ENCODE measurements around the gene PTMA.

Gene PTMA

GRCh38 chr2:231676243-231676642 is 32.1 kb upstream of the PTMA start:
- no peak for DNase-seq (ENCODE audit: low read depth)

- DNase-seq (ENCODE audit: low read depth), result no peak
Measured at GRCh38 chr2:231677632-231678104, 30.7 kb upstream of the PTMA start.

- no peak for DNase-seq (ENCODE audit: low read depth)
Measured at GRCh38 chr2:231679908-231680284, 28.4 kb upstream of the PTMA start.

GRCh38 chr2:231680285-231680991 is 27.9 kb upstream of the PTMA start:
- DNase-seq (ENCODE audit: low read depth), result no peak

GRCh38 chr2:231680992-231681852 is 27.1 kb upstream of the PTMA start:
- no peak for DNase-seq (ENCODE audit: low read depth)

- no peak for DNase-seq (ENCODE audit: low read depth)
Measured at GRCh38 chr2:231682603-231683291, 25.6 kb upstream of the PTMA start.

- no peak for DNase-seq (ENCODE audit: low read depth)
Measured at GRCh38 chr2:231683292-231684235, 24.8 kb upstream of the PTMA start.

- no peak for DNase-seq (ENCODE audit: low read depth)
Measured at GRCh38 chr2:231684314-231685223, 23.8 kb upstream of the PTMA start.

- DNase-seq (ENCODE audit: low read depth), result no peak
Measured at GRCh38 chr2:231685349-231686191, 22.8 kb upstream of the PTMA start.

GRCh38 chr2:231686192-231687100 is 21.9 kb upstream of the PTMA start:
- DNase-seq (ENCODE audit: low read depth), result no peak

- DNase-seq (ENCODE audit: low read depth), result no peak
Measured at GRCh38 chr2:231687133-231687852, 21.0 kb upstream of the PTMA start.

GRCh38 chr2:231687961-231688360 is 20.4 kb upstream of the PTMA start:
- no peak for DNase-seq (ENCODE audit: low read depth)

GRCh38 chr2:231688719-231689118 is 19.6 kb upstream of the PTMA start:
- no peak for DNase-seq (ENCODE audit: low read depth)

GRCh38 chr2:231689124-231689893 is 19.0 kb upstream of the PTMA start:
- no peak for DNase-seq (ENCODE audit: low read depth)

- no peak for DNase-seq (ENCODE audit: low read depth)
Measured at GRCh38 chr2:231691251-231691772, 17.0 kb upstream of the PTMA start.

GRCh38 chr2:231692847-231693246 is 15.5 kb upstream of the PTMA start:
- no peak for DNase-seq (ENCODE audit: low read depth)

- DNase-seq (ENCODE audit: low read depth), result no peak
Measured at GRCh38 chr2:231693956-231694355, 14.4 kb upstream of the PTMA start.
